CD4-positive, alpha-beta memory T cell (primary cell): Measurements from ENCODE around the gene ZNF423. TPM values are rescaled to one million over a fixed set of nuclear protein-coding genes. Genes with fewer than 3 reads are reported as not detected.

Source experiments
- CTCF ChIA-PET: fragments of 350-600 bp; sonication (Branson Sonifier 250); formaldehyde crosslinking; loops from one replicate; lab custom pipeline; 2021; ENCODE audit warnings: inconsistent platforms; ENCODE audit not compliant: partially characterized antibody; lab: Charles Lee
- POLR2A ChIA-PET: fragments of 350-600 bp; sonication (Branson Sonifier 250); formaldehyde crosslinking; loops from one replicate; lab custom pipeline; 2021; ENCODE audit not compliant: partially characterized antibody; lab: Charles Lee
- DNase-seq, 5 donors: peaks; one replicate each; pipeline versions ENCODE4 v3.0.0 to v3.0.0-alpha.2; 2020 to 2022; ENCODE audit warnings: mixed read lengths in 1 of 5
- H3K27ac ChIP-seq: one replicate; pipeline ENCODE4 v1.7.0; 2013; ENCODE audit warnings: low read depth, low read length
- H3K27me3 ChIP-seq: 2 replicates; pipeline ENCODE4 v1.7.0; 2013; ENCODE audit warnings: mild to moderate bottlenecking, low read length, moderate library complexity; ENCODE audit not compliant: insufficient read depth
- H3K36me3 ChIP-seq: 2 replicates; pipeline ENCODE4 v1.7.0; 2013; ENCODE audit warnings: mild to moderate bottlenecking, low read length, moderate library complexity; ENCODE audit not compliant: insufficient read depth
- H3K4me1 ChIP-seq: 2 replicates; pipeline ENCODE4 v1.7.0; 2013; ENCODE audit warnings: mild to moderate bottlenecking, low read length, moderate library complexity; ENCODE audit not compliant: insufficient read depth
- H3K4me3 ChIP-seq, 2 donors: one replicate each; pipeline ENCODE4 v1.7.0; 2013; ENCODE audit warnings: low read length in 2 of 2, mild to moderate bottlenecking in 1 of 2
- H3K9me3 ChIP-seq, 2 donors: one replicate each; pipeline ENCODE4 v1.7.0; 2013; ENCODE audit warnings: low read length in 2 of 2, control low read depth in 1 of 2; ENCODE audit not compliant: control insufficient read depth in 1 of 2
- H3K27ac Mint-ChIP-seq, 7 donors: one replicate each; pipeline ENCODE4 v1.8.0; 2020 to 2021; ENCODE audit warnings: mixed read lengths in 7 of 7, mild to moderate bottlenecking in 6 of 7, inconsistent platforms in 3 of 7, moderate library complexity in 3 of 7
- H3K27me3 Mint-ChIP-seq, 2 donors: one replicate each; pipeline ENCODE4 v1.8.0; 2020 to 2021; ENCODE audit warnings: mixed read lengths in 2 of 2
- H3K36me3 Mint-ChIP-seq, 2 donors: one replicate each; pipeline ENCODE4 v1.8.0; 2020 to 2021; ENCODE audit warnings: mixed read lengths in 2 of 2, inconsistent platforms in 1 of 2, mild to moderate bottlenecking in 1 of 2
- H3K4me1 Mint-ChIP-seq, 4 donors: one replicate each; pipeline ENCODE4 v1.8.0; 2020 to 2021; ENCODE audit warnings: mixed read lengths in 4 of 4, mild to moderate bottlenecking in 1 of 4
- H3K4me3 Mint-ChIP-seq, 8 donors: one replicate each; pipeline ENCODE4 v1.8.0; 2020 to 2021; ENCODE audit warnings: mixed read lengths in 8 of 8, mild to moderate bottlenecking in 7 of 8, moderate library complexity in 6 of 8, inconsistent platforms in 3 of 8
- H3K9me3 Mint-ChIP-seq, 8 donors: one replicate each; pipeline ENCODE4 v1.8.0; 2020 to 2021; ENCODE audit warnings: mixed read lengths in 8 of 8, mild to moderate bottlenecking in 5 of 8, inconsistent platforms in 3 of 8, moderate library complexity in 1 of 8
- intact Hi-C: fragments of 100-400 bp; cut with micrococcal nuclease; formaldehyde crosslinking; loops from one replicate; pipeline ENCODE4 v1.15.1; 2023
- polyA plus RNA-seq, 2 donors: library from polyadenylated mRNA; unstranded; fragments of 300-500 nt; fragmentation: Illumina TruSeq; gene quantifications; one replicate each; pipeline ENCODE4 v1.2.3, GENCODE V29; 2021
- total RNA-seq, 2 experiments: library from RNA; stranded (reverse); gene quantifications; one replicate each; pipeline ENCODE4 v1.2.3, GENCODE V29; 2021

Gene ZNF423
- total and polyA plus RNA-seq, 4 experiments from 2014 or later: not detected

- no peak overlapping the region for H3K27ac ChIP-seq
- POLR2A ChIA-PET: no interaction called here
- intact Hi-C loops: no loop called here
- H3K36me3 Mint-ChIP-seq: no peaks in the 10 kb centered on the region
- H3K4me1 Mint-ChIP-seq: peaks cover 0 to 2% (median under 1%) of the 10 kb centered on the region in 4 donors
- H3K9me3 Mint-ChIP-seq: peaks cover 0 to 1% (median 0%) of the 10 kb centered on the region in 8 donors
- DNase-seq: no peak
- H3K4me1 ChIP-seq: no peaks in the 10 kb centered on the region
- no peaks in the 10 kb centered on the region for H3K27me3 ChIP-seq
- H3K9me3 ChIP-seq: no peaks in the 10 kb centered on the region
- H3K27me3 Mint-ChIP-seq: peaks cover 2 to 8% of the 10 kb centered on the region in 2 donors
- H3K4me3 ChIP-seq: no peak overlapping the region
- CTCF ChIA-PET: no interaction called here
- no peak overlapping the region for H3K27ac Mint-ChIP-seq
- H3K36me3 ChIP-seq: no peaks in the 10 kb centered on the region
- H3K4me3 Mint-ChIP-seq: no peak overlapping the region
Measured at GRCh38 chr16:49498264-49498663, 357.6 kb downstream of the ZNF423 start.

- peaks cover 4 to 8% of the 10 kb centered on the region in 2 donors for H3K27me3 Mint-ChIP-seq
- Histone ChIP-seq H3K4me1 (peaks cover 2% of the 10 kb centered on the region), H3K27me3 (no peaks in the 10 kb centered on the region), H3K9me3 (no peaks in the 10 kb centered on the region), H3K36me3 (no peaks in the 10 kb centered on the region), H3K4me3 (no peak overlapping the region), H3K27ac (no peak overlapping the region)
- intact Hi-C loops: no loop called here
- no peak for DNase-seq
- peaks cover 0 to 1% (median 0%) of the 10 kb centered on the region in 8 donors for H3K9me3 Mint-ChIP-seq
- no peaks in the 10 kb centered on the region for H3K36me3 Mint-ChIP-seq
- CTCF ChIA-PET: no interaction called here
- no peak overlapping the region for H3K27ac Mint-ChIP-seq
- H3K4me3 Mint-ChIP-seq: no peak overlapping the region
- peaks cover 0 to 4% (median 2%) of the 10 kb centered on the region in 4 donors for H3K4me1 Mint-ChIP-seq
- POLR2A ChIA-PET: no interaction called here
Measured at GRCh38 chr16:49497466-49497865, 358.4 kb downstream of the ZNF423 start.

DNA sequence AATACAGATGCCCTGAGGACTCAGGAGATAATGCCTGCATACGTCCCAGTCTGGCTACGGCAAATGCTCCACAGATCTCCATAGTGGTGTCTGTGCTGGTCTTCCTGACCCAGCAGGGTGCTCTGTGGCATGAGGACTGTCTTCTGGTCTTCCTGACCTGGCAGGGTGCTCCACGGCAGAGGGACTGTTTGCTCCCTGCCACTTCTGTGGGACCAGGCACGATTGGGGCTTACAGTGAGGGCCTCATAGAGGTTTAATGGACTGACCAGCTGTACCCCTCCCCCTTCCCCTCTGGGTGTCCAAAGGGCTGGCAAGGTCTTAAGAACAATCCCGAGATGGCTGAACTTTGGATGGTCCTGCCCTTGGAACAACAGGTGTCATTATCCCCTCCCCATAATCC is 359.3 kb downstream of the ZNF423 start:
- Mint-ChIP-seq H3K4me1 (peaks cover 0 to 4% (median 2%) of the 10 kb centered on the region in 4 donors), H3K27ac (no peak overlapping the region), H3K9me3 (peaks cover 0 to 1% (median 0%) of the 10 kb centered on the region in 8 donors), H3K27me3 (peaks cover 4 to 8% of the 10 kb centered on the region in 2 donors), H3K36me3 (no peaks in the 10 kb centered on the region), H3K4me3 (no peak overlapping the region)
- DNase-seq: no peak
- ChIA-PET POLR2A (no interaction called here), CTCF (no interaction called here)
- intact Hi-C loops: no loop called here
- no peaks in the 10 kb centered on the region for H3K27me3 ChIP-seq
- H3K9me3 ChIP-seq: no peaks in the 10 kb centered on the region
- no peaks in the 10 kb centered on the region for H3K36me3 ChIP-seq
- no peak overlapping the region for H3K4me3 ChIP-seq
- H3K27ac ChIP-seq: no peak overlapping the region
- peaks cover 9% of the 10 kb centered on the region for H3K4me1 ChIP-seq

DNA sequence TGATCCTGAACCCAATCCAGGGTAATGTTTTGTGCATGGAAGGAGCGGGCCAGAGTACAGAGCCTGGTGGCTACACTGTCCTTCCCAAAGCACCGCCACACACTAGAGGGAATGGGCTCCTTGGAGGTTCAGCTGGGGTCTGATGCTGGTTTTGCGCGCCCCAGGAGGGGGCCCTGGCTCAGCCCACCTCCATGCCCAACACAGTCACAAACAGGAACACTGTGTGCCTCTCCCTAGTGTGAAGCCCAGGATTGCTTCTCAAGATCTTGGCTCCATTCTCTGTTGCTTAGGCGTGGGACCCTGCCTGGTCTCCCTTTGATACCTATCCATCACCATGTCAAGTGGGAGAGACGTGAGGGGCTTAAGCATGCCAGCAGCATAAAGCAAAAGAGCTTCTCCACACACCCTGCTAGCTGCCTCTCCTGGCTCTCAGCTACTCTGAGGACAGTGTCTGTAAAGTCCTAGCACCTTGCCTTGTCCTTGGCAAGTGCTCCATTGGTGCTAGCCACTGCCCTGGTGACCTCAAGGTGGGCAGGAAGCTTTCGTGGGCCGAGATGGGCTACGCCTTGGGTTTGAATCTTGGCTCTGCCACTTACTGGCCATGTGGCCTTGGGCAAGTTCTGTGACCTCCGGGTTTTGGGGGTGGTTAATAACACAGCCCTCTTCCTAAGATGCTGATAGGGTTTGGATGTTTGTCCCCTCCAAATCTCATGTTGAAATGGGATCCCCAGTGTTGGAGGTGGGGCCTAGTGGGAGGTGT is 360.1 kb downstream of the ZNF423 start:
- Mint-ChIP-seq H3K4me3 (no peak overlapping the region), H3K36me3 (no peaks in the 10 kb centered on the region), H3K27me3 (peaks cover 4 to 8% of the 10 kb centered on the region in 2 donors), H3K4me1 (peaks cover 0 to 4% (median 2%) of the 10 kb centered on the region in 4 donors), H3K27ac (no peak overlapping the region), H3K9me3 (peaks cover 0 to 1% (median 0%) of the 10 kb centered on the region in 8 donors)
- no peak for DNase-seq
- H3K4me1 ChIP-seq: peaks cover 9% of the 10 kb centered on the region
- H3K36me3 ChIP-seq: no peaks in the 10 kb centered on the region
- no peak overlapping the region for H3K4me3 ChIP-seq
- H3K27me3 ChIP-seq: no peaks in the 10 kb centered on the region
- no peak overlapping the region for H3K27ac ChIP-seq
- ChIA-PET CTCF (no interaction called here), POLR2A (no interaction called here)
- intact Hi-C loops: no loop called here
- H3K9me3 ChIP-seq: no peaks in the 10 kb centered on the region

GRCh38 chr16:49494891-49495566 is 360.9 kb downstream of the ZNF423 start:
- ChIA-PET POLR2A (no interaction called here), CTCF (no interaction called here)
- peaks cover 0 to 4% (median 2%) of the 10 kb centered on the region in 4 donors for H3K4me1 Mint-ChIP-seq
- H3K9me3 Mint-ChIP-seq: peaks cover 0 to 1% (median 0%) of the 10 kb centered on the region in 8 donors
- DNase-seq: no peak
- H3K36me3 ChIP-seq: no peaks in the 10 kb centered on the region
- H3K27me3 Mint-ChIP-seq: peaks cover 4 to 8% of the 10 kb centered on the region in 2 donors
- no peaks in the 10 kb centered on the region for H3K27me3 ChIP-seq
- no peak overlapping the region for H3K4me3 ChIP-seq
- no peaks in the 10 kb centered on the region for H3K36me3 Mint-ChIP-seq
- H3K27ac ChIP-seq: no peak overlapping the region
- no peaks in the 10 kb centered on the region for H3K9me3 ChIP-seq
- H3K27ac Mint-ChIP-seq: peak overlapping the region in 1 of 7 donors; percentile 8
- intact Hi-C loops: no loop called here
- H3K4me1 ChIP-seq: peaks cover 9% of the 10 kb centered on the region
- H3K4me3 Mint-ChIP-seq: no peak overlapping the region

DNA sequence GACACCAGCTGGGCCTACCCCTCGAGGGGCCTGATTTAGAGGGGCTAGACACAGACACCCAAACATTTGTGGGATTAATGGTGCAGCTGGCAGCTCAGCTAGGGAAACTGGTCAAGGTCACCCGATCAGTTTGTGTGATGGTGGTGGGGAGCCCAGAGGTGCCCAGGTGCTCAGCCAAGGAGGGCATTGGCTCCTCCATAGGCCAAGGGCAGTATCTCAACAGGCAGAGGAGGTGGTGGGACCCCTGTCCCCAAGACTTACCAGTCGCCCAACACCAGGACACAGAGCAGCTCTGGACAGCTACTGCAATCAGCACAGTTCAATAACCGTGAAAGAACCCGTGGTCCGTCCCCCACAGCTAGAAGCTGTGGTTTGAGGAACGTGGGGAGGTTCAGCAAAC is 361.4 kb downstream of the ZNF423 start:
- Histone ChIP-seq H3K27me3 (no peaks in the 10 kb centered on the region), H3K4me1 (peaks cover 9% of the 10 kb centered on the region), H3K36me3 (no peaks in the 10 kb centered on the region), H3K27ac (no peak overlapping the region), H3K4me3 (no peak overlapping the region), H3K9me3 (no peaks in the 10 kb centered on the region)
- ChIA-PET POLR2A (no interaction called here), CTCF (no interaction called here)
- Mint-ChIP-seq H3K4me3 (no peak overlapping the region), H3K27ac (peak overlapping the region in 1 of 7 donors; percentile 12), H3K27me3 (peaks cover 4 to 8% of the 10 kb centered on the region in 2 donors), H3K36me3 (no peaks in the 10 kb centered on the region), H3K4me1 (peaks cover 0 to 4% (median 2%) of the 10 kb centered on the region in 4 donors), H3K9me3 (no peaks in the 10 kb centered on the region)
- intact Hi-C loops: no loop called here
- DNase-seq: no peak

- DNase-seq: no peak
- Mint-ChIP-seq H3K4me1 (peaks cover 0 to 4% (median 2%) of the 10 kb centered on the region in 4 donors), H3K27ac (peak overlapping the region in 1 of 7 donors; percentile 18), H3K27me3 (peaks cover 4 to 8% of the 10 kb centered on the region in 2 donors), H3K4me3 (no peak overlapping the region), H3K9me3 (no peaks in the 10 kb centered on the region), H3K36me3 (no peaks in the 10 kb centered on the region)
- Histone ChIP-seq H3K27ac (no peak overlapping the region), H3K4me3 (no peak overlapping the region), H3K9me3 (no peaks in the 10 kb centered on the region), H3K27me3 (no peaks in the 10 kb centered on the region), H3K4me1 (peaks cover 9% of the 10 kb centered on the region), H3K36me3 (no peaks in the 10 kb centered on the region)
- ChIA-PET POLR2A (no interaction called here), CTCF (interaction anchor here (1.0 kb wide), 1 partner anchor 27 kb away, joined by 3 read pairs; no protein-coding TSS in a partner anchor)
- intact Hi-C loops: no loop called here
Measured at GRCh38 chr16:49493836-49494235, 362.1 kb downstream of the ZNF423 start.
